CD4-positive, alpha-beta memory T cell (primary cell): Measurements from ENCODE around the gene TERB2. TPM values are rescaled to one million over a fixed set of nuclear protein-coding genes. Genes with fewer than 3 reads are reported as not detected.
"Not testable (repeated sequence)": the region's sequence is repeated elsewhere in the genome, so short reads cannot be mapped to it uniquely, and the experiment has no call there.

ENCODE experiments used
- CTCF ChIA-PET: fragments of 350-600 bp; sonication (Branson Sonifier 250); formaldehyde crosslinking; loops from one replicate; lab custom pipeline; 2021; ENCODE audit warnings: inconsistent platforms; ENCODE audit not compliant: partially characterized antibody; lab: Charles Lee
- POLR2A ChIA-PET: fragments of 350-600 bp; sonication (Branson Sonifier 250); formaldehyde crosslinking; loops from one replicate; lab custom pipeline; 2021; ENCODE audit not compliant: partially characterized antibody; lab: Charles Lee
- DNase-seq, 5 donors: peaks; one replicate each; pipeline versions ENCODE4 v3.0.0 to v3.0.0-alpha.2; 2020 to 2022; ENCODE audit warnings: mixed read lengths in 1 of 5
- H3K27ac ChIP-seq: one replicate; pipeline ENCODE4 v1.7.0; 2013; ENCODE audit warnings: low read depth, low read length
- H3K27me3 ChIP-seq: 2 replicates; pipeline ENCODE4 v1.7.0; 2013; ENCODE audit warnings: mild to moderate bottlenecking, low read length, moderate library complexity; ENCODE audit not compliant: insufficient read depth
- H3K36me3 ChIP-seq: 2 replicates; pipeline ENCODE4 v1.7.0; 2013; ENCODE audit warnings: mild to moderate bottlenecking, low read length, moderate library complexity; ENCODE audit not compliant: insufficient read depth
- H3K4me1 ChIP-seq: 2 replicates; pipeline ENCODE4 v1.7.0; 2013; ENCODE audit warnings: mild to moderate bottlenecking, low read length, moderate library complexity; ENCODE audit not compliant: insufficient read depth
- H3K4me3 ChIP-seq, 2 donors: one replicate each; pipeline ENCODE4 v1.7.0; 2013; ENCODE audit warnings: low read length in 2 of 2, mild to moderate bottlenecking in 1 of 2
- H3K9me3 ChIP-seq, 2 donors: one replicate each; pipeline ENCODE4 v1.7.0; 2013; ENCODE audit warnings: low read length in 2 of 2, control low read depth in 1 of 2; ENCODE audit not compliant: control insufficient read depth in 1 of 2
- H3K27ac Mint-ChIP-seq, 7 donors: one replicate each; pipeline ENCODE4 v1.8.0; 2020 to 2021; ENCODE audit warnings: mixed read lengths in 7 of 7, mild to moderate bottlenecking in 6 of 7, inconsistent platforms in 3 of 7, moderate library complexity in 3 of 7
- H3K27me3 Mint-ChIP-seq, 2 donors: one replicate each; pipeline ENCODE4 v1.8.0; 2020 to 2021; ENCODE audit warnings: mixed read lengths in 2 of 2
- H3K36me3 Mint-ChIP-seq, 2 donors: one replicate each; pipeline ENCODE4 v1.8.0; 2020 to 2021; ENCODE audit warnings: mixed read lengths in 2 of 2, inconsistent platforms in 1 of 2, mild to moderate bottlenecking in 1 of 2
- H3K4me1 Mint-ChIP-seq, 4 donors: one replicate each; pipeline ENCODE4 v1.8.0; 2020 to 2021; ENCODE audit warnings: mixed read lengths in 4 of 4, mild to moderate bottlenecking in 1 of 4
- H3K4me3 Mint-ChIP-seq, 8 donors: one replicate each; pipeline ENCODE4 v1.8.0; 2020 to 2021; ENCODE audit warnings: mixed read lengths in 8 of 8, mild to moderate bottlenecking in 7 of 8, moderate library complexity in 6 of 8, inconsistent platforms in 3 of 8
- H3K9me3 Mint-ChIP-seq, 8 donors: one replicate each; pipeline ENCODE4 v1.8.0; 2020 to 2021; ENCODE audit warnings: mixed read lengths in 8 of 8, mild to moderate bottlenecking in 5 of 8, inconsistent platforms in 3 of 8, moderate library complexity in 1 of 8
- intact Hi-C: fragments of 100-400 bp; cut with micrococcal nuclease; formaldehyde crosslinking; loops from one replicate; pipeline ENCODE4 v1.15.1; 2023
- polyA plus RNA-seq, 2 donors: library from polyadenylated mRNA; unstranded; fragments of 300-500 nt; fragmentation: Illumina TruSeq; gene quantifications; one replicate each; pipeline ENCODE4 v1.2.3, GENCODE V29; 2021
- total RNA-seq, 2 experiments: library from RNA; stranded (reverse); gene quantifications; one replicate each; pipeline ENCODE4 v1.2.3, GENCODE V29; 2021

The TERB2 gene
- total and polyA plus RNA-seq, 4 experiments from 2014 or later, result not detected

GRCh38 chr15:44930283-44930682 lies 26.2 kb upstream of the TERB2 start:
- POLR2A ChIA-PET, H3K27ac Mint-ChIP-seq, CTCF ChIA-PET: not testable (repeated sequence)

GRCh38 chr15:44958302-44958701 lies 1.8 kb downstream of the TERB2 start:
- H3K4me3 Mint-ChIP-seq, DNase-seq, H3K4me1 Mint-ChIP-seq, H3K4me1 ChIP-seq, intact Hi-C loops, H3K27ac Mint-ChIP-seq, H3K9me3 Mint-ChIP-seq, H3K27me3 ChIP-seq, POLR2A ChIA-PET, H3K36me3 ChIP-seq, H3K36me3 Mint-ChIP-seq, H3K27ac ChIP-seq, H3K4me3 ChIP-seq, H3K9me3 ChIP-seq: not testable (repeated sequence)
- CTCF ChIA-PET, result interaction anchor here (0.5 kb wide), 1 partner anchor 9 kb away, joined by 3 read pairs; no protein-coding TSS in a partner anchor
- H3K27me3 Mint-ChIP-seq, result peaks cover 6 to 12% of the 10 kb centered on the region in 2 donors

More at GRCh38 chr15:44930283-44930682, 26.2 kb upstream of the TERB2 start:
- H3K4me3 Mint-ChIP-seq, H3K4me1 ChIP-seq, H3K9me3 ChIP-seq, H3K27ac ChIP-seq, H3K27me3 ChIP-seq, H3K36me3 Mint-ChIP-seq, H3K4me3 ChIP-seq, intact Hi-C loops, H3K4me1 Mint-ChIP-seq, H3K9me3 Mint-ChIP-seq, H3K36me3 ChIP-seq, DNase-seq: not testable (repeated sequence)
- peaks cover 11 to 12% of the 10 kb centered on the region in 2 donors for H3K27me3 Mint-ChIP-seq

- Histone ChIP-seq H3K4me1 (no peaks in the 10 kb centered on the region), H3K4me3 (no peak overlapping the region), H3K27ac (no peak overlapping the region), H3K9me3 (no peaks in the 10 kb centered on the region), H3K36me3 (no peaks in the 10 kb centered on the region), H3K27me3 (no peaks in the 10 kb centered on the region)
- Mint-ChIP-seq H3K27ac (no peak overlapping the region), H3K4me1 (no peaks in the 10 kb centered on the region), H3K9me3 (no peaks in the 10 kb centered on the region), H3K27me3 (peaks cover 1 to 8% of the 10 kb centered on the region in 2 donors), H3K36me3 (no peaks in the 10 kb centered on the region), H3K4me3 (no peak overlapping the region)
- intact Hi-C loops, result loop anchor here (2.0 kb wide), 1 partner anchor 68 kb away; no protein-coding TSS in a partner anchor
- no peak for DNase-seq
- ChIA-PET CTCF (interaction anchor here (0.7 to 1.8 kb wide), 6 partner anchors 67 to 541 kb away, joined by 3 to 7 read pairs (median 4); partner anchors contain the start of gene CTDSPL2), POLR2A (no interaction called here)
These were observed 12.0 kb downstream of the TERB2 start for GRCh38 chr15:44968475-44968874.

- Mint-ChIP-seq H3K36me3 (no peaks in the 10 kb centered on the region), H3K27me3 (peaks cover under 1 to 6% of the 10 kb centered on the region in 2 donors), H3K4me3 (no peak overlapping the region), H3K9me3 (no peaks in the 10 kb centered on the region), H3K27ac (no peak overlapping the region), H3K4me1 (no peaks in the 10 kb centered on the region)
- ChIA-PET CTCF (interaction anchor here (0.6 kb wide), 1 partner anchor 393 kb away, joined by 3 read pairs; no protein-coding TSS in a partner anchor), POLR2A (no interaction called here)
- H3K9me3 ChIP-seq, result no peaks in the 10 kb centered on the region
- no peaks in the 10 kb centered on the region for H3K4me1 ChIP-seq
- intact Hi-C loops, result no loop called here
- H3K4me3 ChIP-seq, result no peak overlapping the region
- DNase-seq, result no peak
- H3K36me3 ChIP-seq, result no peaks in the 10 kb centered on the region
- no peaks in the 10 kb centered on the region for H3K27me3 ChIP-seq
- H3K27ac ChIP-seq, result no peak overlapping the region
These were observed 14.5 kb downstream of the TERB2 start for GRCh38 chr15:44971036-44971435.

GRCh38 chr15:44976183-44976582 lies 19.7 kb downstream of the TERB2 start:
- CTCF ChIA-PET, H3K27ac Mint-ChIP-seq, H3K27me3 Mint-ChIP-seq, H3K4me1 Mint-ChIP-seq, H3K4me3 ChIP-seq, H3K27ac ChIP-seq, DNase-seq, H3K36me3 Mint-ChIP-seq, H3K4me3 Mint-ChIP-seq, H3K9me3 Mint-ChIP-seq, POLR2A ChIA-PET, H3K36me3 ChIP-seq, H3K9me3 ChIP-seq, intact Hi-C loops, H3K4me1 ChIP-seq, H3K27me3 ChIP-seq: not testable (repeated sequence)

GRCh38 chr15:44977781-44978180 lies 21.3 kb downstream of the TERB2 start:
- H3K36me3 Mint-ChIP-seq, H3K9me3 ChIP-seq, H3K4me1 ChIP-seq, H3K9me3 Mint-ChIP-seq, CTCF ChIA-PET, H3K4me1 Mint-ChIP-seq, H3K36me3 ChIP-seq, DNase-seq, H3K27ac ChIP-seq, H3K27ac Mint-ChIP-seq, H3K4me3 Mint-ChIP-seq, intact Hi-C loops, H3K4me3 ChIP-seq, H3K27me3 ChIP-seq, H3K27me3 Mint-ChIP-seq: not testable (repeated sequence)
- POLR2A ChIA-PET, result interaction anchor here (0.5 kb wide), 1 partner anchor 408 kb away, joined by 3 read pairs; no protein-coding TSS in a partner anchor

- CTCF ChIA-PET, POLR2A ChIA-PET, H3K36me3 Mint-ChIP-seq, H3K4me1 Mint-ChIP-seq, H3K27me3 ChIP-seq, H3K4me3 ChIP-seq, H3K4me1 ChIP-seq, H3K9me3 Mint-ChIP-seq, H3K27me3 Mint-ChIP-seq, H3K27ac Mint-ChIP-seq, H3K4me3 Mint-ChIP-seq, H3K27ac ChIP-seq, intact Hi-C loops, H3K36me3 ChIP-seq, H3K9me3 ChIP-seq, DNase-seq: not testable (repeated sequence)
These were observed 23.3 kb downstream of the TERB2 start for GRCh38 chr15:44979617-44980339.
